PC-3 (cell line): ENCODE data around the gene TPST1.

Experiments
- EZH2 ChIP-seq: fragments of 300-600 bp; sonication (generic); IDR thresholded peaks from one replicate; pipeline ENCODE4 v1.6.1; 2017; ENCODE audit warnings: antibody characterized with exemption, mild to moderate bottlenecking, low read length; ENCODE audit not compliant: unreplicated experiment
- EZH2phosphoT487 ChIP-seq: fragments of 300-600 bp; sonication (generic); IDR thresholded peaks from 2 replicates; pipeline ENCODE4 v1.6.1; 2018; ENCODE audit warnings: mild to moderate bottlenecking, antibody characterized with exemption, low read length, borderline replicate concordance
- TF ChIP-seq, protein P1 (sequence below): fragments of 300-600 bp; sonication (generic); conservative IDR thresholded peaks from 2 replicates; pipeline ENCODE4 v1.5.1; 2017; ENCODE audit warnings: antibody characterized with exemption, low read depth, mild to moderate bottlenecking, low read length

DNA sequence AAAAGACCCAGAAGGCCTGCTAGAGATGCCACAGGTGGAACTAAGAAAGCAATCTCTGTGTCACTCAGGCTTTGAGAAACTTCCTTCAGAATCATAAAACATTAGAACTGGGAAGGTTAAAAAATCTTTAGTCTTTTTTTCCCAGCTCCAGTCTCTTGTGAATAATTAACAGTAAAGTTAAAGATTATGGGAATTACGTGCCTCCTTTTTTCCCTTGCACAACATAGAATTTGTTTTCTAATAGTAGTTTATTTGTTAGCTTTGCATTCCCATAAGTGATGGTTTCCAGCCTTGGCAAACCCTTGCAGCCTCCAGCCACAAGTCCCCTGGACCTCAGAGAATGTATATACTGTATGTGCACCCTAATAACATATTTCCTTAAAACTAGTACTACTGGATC lies 128.3 kb downstream of the TPST1 start:
- TF ChIP-seq, protein P1, sequence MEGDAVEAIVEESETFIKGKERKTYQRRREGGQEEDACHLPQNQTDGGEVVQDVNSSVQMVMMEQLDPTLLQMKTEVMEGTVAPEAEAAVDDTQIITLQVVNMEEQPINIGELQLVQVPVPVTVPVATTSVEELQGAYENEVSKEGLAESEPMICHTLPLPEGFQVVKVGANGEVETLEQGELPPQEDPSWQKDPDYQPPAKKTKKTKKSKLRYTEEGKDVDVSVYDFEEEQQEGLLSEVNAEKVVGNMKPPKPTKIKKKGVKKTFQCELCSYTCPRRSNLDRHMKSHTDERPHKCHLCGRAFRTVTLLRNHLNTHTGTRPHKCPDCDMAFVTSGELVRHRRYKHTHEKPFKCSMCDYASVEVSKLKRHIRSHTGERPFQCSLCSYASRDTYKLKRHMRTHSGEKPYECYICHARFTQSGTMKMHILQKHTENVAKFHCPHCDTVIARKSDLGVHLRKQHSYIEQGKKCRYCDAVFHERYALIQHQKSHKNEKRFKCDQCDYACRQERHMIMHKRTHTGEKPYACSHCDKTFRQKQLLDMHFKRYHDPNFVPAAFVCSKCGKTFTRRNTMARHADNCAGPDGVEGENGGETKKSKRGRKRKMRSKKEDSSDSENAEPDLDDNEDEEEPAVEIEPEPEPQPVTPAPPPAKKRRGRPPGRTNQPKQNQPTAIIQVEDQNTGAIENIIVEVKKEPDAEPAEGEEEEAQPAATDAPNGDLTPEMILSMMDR = no peak
- TF ChIP-seq EZH2 = no peak
- TF ChIP-seq EZH2phosphoT487 = no peak
